AG09319 (cell line): ENCODE measurements around the gene ORC4.

Experiments used
- DNase-seq: peaks from one replicate; pipeline ENCODE4 v3.0.0-alpha.2; 2010; ENCODE audit warnings: low read depth; ENCODE audit errors: extremely low read depth
- CTCF ChIP-seq: IDR thresholded peaks from 2 replicates; pipeline ENCODE4 v1.5.1; 2011; ENCODE audit warnings: low read depth, mild to moderate bottlenecking, inconsistent platforms, low read length, moderate library complexity

ORC4 gene

GRCh38 chr2:148048475-148049221, 28.1 kb upstream of the ORC4 start:
- no peak for TF ChIP-seq CTCF
- DNase-seq: no peak

GRCh38 chr2:148046802-148047201, 26.3 kb upstream of the ORC4 start:
- TF ChIP-seq CTCF: no peak
- no peak for DNase-seq

DNA sequence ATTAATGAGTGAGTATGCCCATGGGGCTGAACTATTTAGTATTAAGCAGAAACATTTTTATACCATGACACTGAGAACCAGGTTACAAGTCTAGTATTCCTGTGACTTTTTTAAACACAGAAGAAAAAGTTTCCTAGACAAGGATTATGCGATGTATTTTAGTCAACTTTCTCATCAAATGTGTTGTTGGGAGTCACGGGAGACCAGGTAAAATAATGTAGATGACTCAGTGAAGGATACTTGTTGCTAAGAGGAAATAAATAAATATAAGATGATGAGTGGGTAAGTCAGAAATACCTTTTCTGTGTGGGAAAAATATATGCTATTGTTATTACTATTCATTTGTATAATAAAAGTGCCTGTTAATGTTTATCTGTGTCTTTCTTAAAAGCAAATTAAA, 23.8 kb upstream of the ORC4 start:
- no peak for DNase-seq
- no peak for TF ChIP-seq CTCF

DNA sequence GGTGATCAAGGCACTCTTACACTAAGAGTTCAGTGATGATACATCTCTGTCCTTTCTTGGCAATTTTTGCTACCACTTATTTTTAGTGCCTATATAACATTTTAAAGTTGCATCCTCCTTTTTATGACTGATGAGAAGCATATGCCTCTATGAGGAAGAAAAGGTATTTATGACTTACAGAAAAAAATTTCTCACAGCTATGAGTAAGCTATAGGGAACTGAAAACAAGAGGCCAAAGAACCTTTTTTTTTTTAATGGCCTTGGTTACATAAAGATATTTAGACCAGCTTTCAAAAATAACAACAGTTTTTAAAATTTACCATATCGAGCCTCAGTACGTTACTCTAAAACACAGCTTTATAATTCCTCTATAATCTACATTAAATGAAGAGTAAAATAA, 21.7 kb upstream of the ORC4 start:
- no peak for TF ChIP-seq CTCF
- no peak for DNase-seq

GRCh38 chr2:148039783-148040182, 19.2 kb upstream of the ORC4 start:
- DNase-seq: no peak
- no peak for TF ChIP-seq CTCF

- DNase-seq: no peak
- no peak for TF ChIP-seq CTCF
Observed at GRCh38 chr2:148032215-148032614, 11.7 kb upstream of the ORC4 start.

DNA sequence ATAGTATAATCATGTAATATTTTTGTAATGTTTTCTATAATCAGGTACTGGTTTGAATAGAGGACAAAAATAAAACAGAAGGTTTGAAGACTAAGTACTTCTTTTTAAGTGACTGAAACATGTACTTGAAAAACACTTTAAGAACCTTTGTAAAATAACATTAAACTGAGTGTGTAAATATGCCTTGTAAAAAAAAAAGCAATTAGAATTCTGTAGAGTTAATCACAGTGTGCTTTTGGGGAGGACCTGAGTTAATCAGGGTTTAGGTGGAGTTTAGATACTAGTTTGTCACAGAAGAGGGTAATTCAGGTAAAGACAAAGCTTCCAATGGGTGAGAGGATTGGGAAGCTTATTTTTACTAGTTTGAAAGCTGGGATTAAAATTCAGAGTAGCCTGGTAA, 10.6 kb upstream of the ORC4 start:
- TF ChIP-seq CTCF: no peak
- no peak for DNase-seq
